ENCODE data around the gene CRELD2. TPM values are rescaled to one million over a fixed set of nuclear protein-coding genes. Genes with fewer than 3 reads are reported as not detected.

The CRELD2 gene
- total and polyA plus RNA-seq, 8 donors = 28.5 to 79.7 (median 34.1) TPM

GRCh38 chr22:49884075-49884474 lies 34.4 kb upstream of the CRELD2 start:
- peaks cover 0 to 1% of the 10 kb centered on the region in 2 donors for H3K9me3 ChIP-seq
- intact Hi-C loops (cut with DNase I) = no loop called here
- TF ChIP-seq CTCF (IDR thresholded peaks at IDR 0.05) = no peak
- DNase-seq (no peak), ATAC-seq (no peak)
- H3K4me3 ChIP-seq = no peak overlapping the region
- peaks cover 0 to 54% of the 10 kb centered on the region in 2 donors for H3K36me3 ChIP-seq
- H3K4me1 ChIP-seq = no peaks in the 10 kb centered on the region
- no peaks in the 10 kb centered on the region for H3K27me3 ChIP-seq
- H3K27ac ChIP-seq = no peak overlapping the region

- Histone ChIP-seq H3K36me3 (peaks cover 0 to 59% of the 10 kb centered on the region in 2 donors), H3K27ac (no peak overlapping the region), H3K27me3 (no peaks in the 10 kb centered on the region), H3K4me1 (no peaks in the 10 kb centered on the region), H3K9me3 (peaks cover 0 to 2% of the 10 kb centered on the region in 2 donors), H3K4me3 (no peak overlapping the region)
- TF ChIP-seq CTCF (IDR thresholded peaks at IDR 0.05) = no peak
- ATAC-seq (no peak), DNase-seq (no peak)
- intact Hi-C loops (cut with DNase I) = no loop called here
Observed at GRCh38 chr22:49884503-49885260, 33.8 kb upstream of the CRELD2 start.

GRCh38 chr22:49885281-49885680 lies 33.2 kb upstream of the CRELD2 start:
- no peak for ATAC-seq
- no peak for TF ChIP-seq CTCF (IDR thresholded peaks at IDR 0.05)
- no peak overlapping the region for H3K4me3 ChIP-seq
- intact Hi-C loops (cut with DNase I) = no loop called here
- H3K27me3 ChIP-seq = no peaks in the 10 kb centered on the region
- peaks cover 0 to 64% of the 10 kb centered on the region in 2 donors for H3K36me3 ChIP-seq
- DNase-seq = no peak
- no peak overlapping the region for H3K27ac ChIP-seq
- H3K4me1 ChIP-seq = no peaks in the 10 kb centered on the region
- H3K9me3 ChIP-seq = peaks cover 0 to 6% of the 10 kb centered on the region in 2 donors

- ATAC-seq (no peak), DNase-seq (no peak)
- no peak for TF ChIP-seq CTCF (IDR thresholded peaks at IDR 0.05)
- intact Hi-C loops (cut with DNase I) = no loop called here
- Histone ChIP-seq H3K9me3 (peaks cover 0 to 9% of the 10 kb centered on the region in 2 donors), H3K4me3 (no peak overlapping the region), H3K27ac (no peak overlapping the region), H3K36me3 (peaks cover 0 to 70% of the 10 kb centered on the region in 2 donors), H3K27me3 (no peaks in the 10 kb centered on the region), H3K4me1 (no peaks in the 10 kb centered on the region)
Observed at GRCh38 chr22:49885881-49886280, 32.6 kb upstream of the CRELD2 start.

- no peaks in the 10 kb centered on the region for H3K4me1 ChIP-seq
- intact Hi-C loops (cut with DNase I) = no loop called here
- DNase-seq (no peak), ATAC-seq (no peak)
- H3K27me3 ChIP-seq = no peaks in the 10 kb centered on the region
- no peak for TF ChIP-seq CTCF (IDR thresholded peaks at IDR 0.05)
- H3K27ac ChIP-seq = no peak overlapping the region
- peaks cover 0 to 76% of the 10 kb centered on the region in 2 donors for H3K36me3 ChIP-seq
- no peak overlapping the region for H3K4me3 ChIP-seq
- peaks cover 0 to 9% of the 10 kb centered on the region in 2 donors for H3K9me3 ChIP-seq
Observed at GRCh38 chr22:49886346-49887063, 31.9 kb upstream of the CRELD2 start.
